ENCODE results near the gene DLG2. TPM values are rescaled to one million over a fixed set of nuclear protein-coding genes. Genes with fewer than 3 reads are reported as not detected.

Gene DLG2
- total RNA-seq, 1 donor from 2014 or later = 174 TPM

DNA sequence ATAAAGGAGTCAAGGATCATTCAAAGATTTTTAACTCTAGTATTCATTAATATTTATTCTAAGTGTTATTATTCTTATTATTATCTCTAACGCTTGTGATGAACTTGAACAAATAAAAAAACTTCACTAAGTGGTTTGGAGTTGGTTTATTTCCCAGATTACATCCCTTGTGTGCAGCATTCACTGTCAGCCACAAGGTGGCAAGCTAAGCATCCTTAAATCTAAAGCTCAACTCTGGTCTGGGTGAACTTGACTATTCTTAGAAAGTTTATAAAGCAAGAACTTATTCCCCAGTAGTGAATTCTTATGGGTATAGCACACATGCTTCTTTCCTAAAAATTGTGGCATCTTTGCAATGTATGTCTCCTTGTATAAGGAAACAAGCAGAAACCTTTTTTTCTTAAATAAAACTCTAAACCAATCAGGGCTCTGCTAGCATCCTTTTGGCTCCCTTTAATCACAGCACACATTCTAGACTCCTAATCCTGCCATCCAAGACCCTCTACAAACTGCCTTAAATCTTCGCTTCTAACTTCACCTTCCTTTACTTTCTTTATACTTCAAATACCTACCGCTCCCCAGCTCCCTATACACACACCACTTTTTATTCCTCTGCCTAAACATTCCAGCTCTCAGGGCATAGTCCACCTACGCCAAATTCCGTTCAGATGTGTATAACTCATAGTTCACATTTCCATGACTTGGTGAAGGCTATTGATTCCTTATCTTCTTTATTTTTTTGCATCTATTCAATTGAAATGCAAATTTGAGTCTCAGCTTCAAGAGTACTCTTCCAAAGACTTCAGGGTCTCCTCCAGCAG lies 1068.8 kb downstream of the DLG2 start:
- FAIRE-seq = peak; percentile 87
- DNase-seq (ENCODE audit: low spot score in 2 of 2) = peak in 1 of 2 donors; percentile 24

DNA sequence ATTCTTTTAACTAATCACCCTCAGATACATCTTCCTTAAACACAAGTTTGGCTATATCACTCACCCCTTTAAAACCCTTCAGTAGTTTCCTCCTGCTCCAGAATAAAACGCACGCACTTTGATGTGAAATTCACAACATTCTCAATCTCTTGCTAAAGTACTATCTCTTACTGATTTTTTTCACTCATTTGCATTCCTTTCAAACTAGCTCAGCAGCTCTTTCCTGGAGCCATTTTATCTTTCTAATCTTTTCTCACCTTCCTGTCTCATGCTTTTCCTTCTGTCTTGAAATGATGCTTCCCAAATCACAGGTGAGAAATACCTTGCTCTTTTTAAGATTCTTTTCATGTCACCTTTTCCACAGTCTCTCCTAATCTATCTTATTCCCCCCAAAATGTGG lies 1074.4 kb downstream of the DLG2 start:
- DNase-seq (ENCODE audit: low spot score in 2 of 2) = no peak
- no peak for FAIRE-seq

DNA sequence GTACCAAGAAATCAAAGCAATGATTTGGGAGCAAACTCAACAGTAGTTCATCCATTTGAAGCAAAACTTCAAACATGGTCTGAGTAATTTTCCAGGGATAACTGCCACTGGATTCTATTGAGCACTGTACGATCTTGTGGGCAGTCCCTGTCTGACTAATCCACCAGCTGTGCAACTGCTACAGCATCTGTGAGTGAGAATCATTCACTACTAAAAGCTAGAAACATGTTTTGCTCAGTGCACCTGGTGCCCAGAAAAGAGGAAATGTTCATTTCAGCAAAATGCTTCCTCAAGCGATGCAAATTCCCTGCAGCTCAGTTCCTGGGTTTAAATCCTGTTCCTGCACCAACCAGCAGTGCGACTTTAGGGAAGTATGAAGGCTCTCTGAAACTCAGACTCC lies 1077.9 kb downstream of the DLG2 start:
- FAIRE-seq (no peak), DNase-seq (ENCODE audit: low spot score in 2 of 2) (no peak)

DNA sequence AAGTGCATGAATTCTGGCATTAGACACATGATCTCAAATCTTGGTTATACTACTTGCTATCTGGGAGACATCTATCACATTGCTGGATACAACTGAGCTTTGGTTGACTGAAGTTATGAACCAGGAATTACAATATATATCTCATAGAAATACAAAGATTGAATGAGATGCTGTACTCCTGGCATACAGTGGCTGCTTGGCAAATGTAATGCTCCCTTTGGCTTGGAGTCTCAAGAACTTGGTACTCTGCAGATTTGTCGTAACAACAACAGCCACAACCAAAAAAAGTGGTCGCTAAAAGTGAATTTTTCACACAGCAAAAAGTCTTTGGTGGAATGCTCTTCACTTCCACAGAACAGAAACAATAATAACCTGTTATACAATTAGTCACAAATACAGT lies 1082.6 kb downstream of the DLG2 start:
- FAIRE-seq (no peak), DNase-seq (ENCODE audit: low spot score in 2 of 2) (no peak)

DNA sequence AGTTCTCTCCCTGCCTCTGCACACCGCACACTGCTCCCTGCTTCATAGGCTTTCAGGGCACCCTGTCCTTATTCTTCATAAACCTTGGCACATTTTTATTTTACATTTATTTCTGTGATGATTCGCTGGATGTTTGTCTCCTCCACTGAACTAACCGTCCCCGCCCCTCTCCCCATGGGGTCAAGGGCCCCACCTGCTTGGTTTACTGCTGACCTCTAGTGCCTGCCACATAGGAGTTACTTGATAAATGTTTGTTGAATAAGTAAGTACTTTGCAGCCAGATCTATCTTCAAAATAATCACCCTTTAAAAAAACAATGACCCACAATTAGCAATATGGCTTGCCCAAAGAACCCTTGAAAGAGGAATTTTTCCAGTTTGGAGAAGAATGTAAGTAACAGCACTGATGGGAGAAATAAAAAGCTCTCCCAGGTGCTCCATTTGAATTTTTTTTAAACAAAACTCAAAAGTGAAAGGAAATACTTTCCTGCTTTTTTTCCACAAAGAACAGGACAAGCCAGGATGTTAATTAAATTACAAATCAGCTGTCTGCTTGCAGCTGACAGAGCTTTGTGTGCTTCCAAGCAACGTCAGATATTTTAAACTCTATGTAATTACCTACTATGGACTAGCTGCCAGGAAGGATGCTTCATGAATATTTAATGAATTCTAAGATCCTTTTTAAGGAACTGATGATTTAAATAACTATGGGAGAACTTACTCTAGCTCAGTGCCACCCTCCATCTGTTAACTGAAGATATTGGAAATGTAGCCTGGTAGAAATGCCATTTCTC lies 1083.6 kb downstream of the DLG2 start:
- FAIRE-seq (no peak), DNase-seq (ENCODE audit: low spot score in 2 of 2) (no peak)

DNA sequence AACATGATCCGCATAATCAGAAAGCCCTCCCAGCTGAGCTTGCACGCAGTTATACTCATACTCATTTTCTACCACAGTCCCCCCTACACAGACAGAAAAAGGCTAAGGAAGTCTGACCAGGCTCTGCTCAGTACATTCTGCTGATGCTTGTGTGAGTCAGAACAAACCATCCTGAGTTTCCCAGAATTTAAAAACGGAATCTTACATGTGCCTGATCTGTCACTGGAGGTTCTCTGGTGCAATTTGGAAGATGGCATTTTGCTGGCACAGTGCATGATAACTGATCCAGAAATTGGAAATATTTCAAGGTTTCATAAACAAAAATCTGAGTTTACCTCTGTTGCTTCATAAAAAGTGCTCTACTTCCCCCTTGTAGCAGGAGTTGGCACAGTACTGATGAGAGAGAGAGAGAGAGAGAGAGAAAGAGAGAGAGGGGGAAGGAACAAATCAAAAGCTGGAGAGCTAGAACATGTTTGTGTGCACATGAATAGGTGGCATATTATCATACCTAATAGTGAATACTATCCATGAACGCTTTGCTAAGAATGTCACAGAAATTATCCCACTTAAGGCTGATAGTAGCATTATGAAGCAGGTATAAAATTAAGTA lies 1085.3 kb downstream of the DLG2 start:
- FAIRE-seq (no peak), DNase-seq (ENCODE audit: low spot score in 2 of 2) (no peak)

DNA sequence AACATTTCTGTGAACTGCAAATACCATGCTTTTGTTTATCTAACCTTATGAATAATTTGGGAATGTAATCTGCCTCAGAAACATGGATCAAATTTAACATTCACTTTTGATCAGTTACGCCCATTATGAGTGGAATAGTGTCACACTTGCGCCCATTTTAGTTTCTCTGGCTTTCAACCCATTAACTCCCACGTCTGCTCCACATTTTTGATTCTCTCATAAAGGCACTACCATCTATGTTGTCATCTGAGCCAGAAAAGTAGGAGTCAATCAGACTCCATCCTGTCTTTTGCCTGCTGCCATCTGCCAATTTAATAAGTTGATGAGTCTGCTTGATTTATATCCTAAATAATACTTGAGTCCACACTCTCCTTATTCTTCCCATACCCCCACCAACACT lies 1090.7 kb downstream of the DLG2 start:
- FAIRE-seq (no peak), DNase-seq (ENCODE audit: low spot score in 2 of 2) (no peak)

DNA sequence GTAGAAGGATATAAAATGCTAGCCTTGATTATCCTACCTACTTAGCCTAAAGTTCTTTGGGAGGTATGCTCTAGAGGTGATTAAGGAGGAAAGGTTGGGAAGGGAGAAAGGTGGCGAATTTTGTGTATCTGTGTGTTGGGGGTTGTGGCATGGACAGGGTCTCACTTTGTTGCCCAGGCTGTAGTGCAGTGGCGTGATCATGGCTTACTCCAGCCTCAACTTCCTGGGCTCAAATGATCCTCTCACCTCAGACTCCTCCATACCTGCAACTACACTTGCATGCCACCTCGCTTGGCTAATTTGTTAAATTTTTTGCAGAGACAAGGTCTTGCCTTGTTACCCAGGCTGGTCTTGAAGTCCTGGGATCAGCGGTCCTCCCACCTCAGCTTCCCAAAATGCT lies 1094.8 kb downstream of the DLG2 start:
- FAIRE-seq (no peak), DNase-seq (ENCODE audit: low spot score in 2 of 2) (no peak)

DNA sequence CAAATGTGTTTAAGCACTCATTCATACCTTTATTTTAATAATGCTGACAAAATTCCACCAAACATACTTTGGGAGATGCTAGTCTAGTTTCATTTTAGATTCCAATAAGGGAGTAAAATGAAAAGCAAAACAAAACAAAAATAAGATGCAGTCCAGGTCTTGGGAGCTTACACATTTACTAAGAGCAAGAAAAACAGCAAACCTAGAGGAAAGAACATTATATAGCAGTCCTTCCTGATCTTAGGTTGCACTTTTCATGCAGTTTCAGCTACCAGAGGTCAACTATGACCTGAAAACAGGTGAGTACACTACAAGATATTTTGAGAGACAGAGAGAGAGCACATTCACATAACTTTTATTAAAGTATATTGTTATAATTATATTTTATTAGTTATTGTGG lies 1100.9 kb downstream of the DLG2 start:
- no peak for FAIRE-seq
- DNase-seq (ENCODE audit: low spot score in 2 of 2) = no peak

DNA sequence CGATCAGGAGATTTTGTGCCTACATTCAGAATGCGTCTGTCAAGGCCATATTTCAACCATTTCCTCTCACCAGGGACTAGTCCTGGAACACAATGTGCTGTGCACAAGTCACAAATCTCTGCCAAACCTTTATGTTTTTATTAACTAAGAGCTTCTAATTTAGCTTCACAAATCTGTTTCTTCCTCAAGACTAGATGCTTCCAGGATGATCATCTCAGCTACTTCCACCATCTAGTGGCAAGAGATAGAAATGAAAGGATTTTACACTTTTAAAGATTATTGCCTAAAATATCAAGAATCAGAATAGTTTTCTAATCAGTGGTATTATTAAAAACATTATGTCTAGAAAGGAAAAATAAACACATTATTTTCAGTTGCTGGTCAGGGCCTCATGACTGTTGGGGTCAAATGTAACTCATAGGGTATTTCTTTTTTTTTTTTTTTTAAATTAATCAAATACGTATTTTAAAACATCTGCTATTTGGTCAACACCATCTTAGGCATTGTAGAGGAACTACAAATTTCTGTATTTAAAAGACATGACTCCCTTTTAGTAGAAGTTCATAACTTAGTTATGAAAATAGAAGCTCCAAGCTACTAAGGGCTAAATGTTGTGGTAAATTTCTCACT lies 1102.6 kb downstream of the DLG2 start:
- FAIRE-seq (peak; percentile 86), DNase-seq (ENCODE audit: low spot score in 2 of 2) (peak; percentile 16 to 35)

DNA sequence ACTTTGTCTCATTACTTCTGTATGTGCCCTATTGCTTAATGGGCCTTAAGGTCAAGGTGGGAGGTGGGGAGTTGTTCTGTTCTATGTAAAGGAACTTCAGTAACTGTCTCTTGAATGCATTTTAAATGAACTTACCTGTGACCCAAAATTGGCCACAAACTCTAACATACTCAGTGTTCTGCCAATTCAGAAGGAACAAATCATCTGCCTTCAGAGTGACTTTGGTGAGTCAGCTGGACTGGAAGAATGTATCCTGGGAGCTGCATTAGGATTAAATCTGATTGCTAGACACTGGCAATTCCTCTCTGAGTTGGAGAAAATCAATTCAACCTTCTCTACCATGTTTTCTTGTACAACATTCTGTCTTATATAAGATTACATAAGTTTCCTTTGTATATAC lies 1104.8 kb downstream of the DLG2 start:
- FAIRE-seq (no peak), DNase-seq (ENCODE audit: low spot score in 2 of 2) (no peak)

DNA sequence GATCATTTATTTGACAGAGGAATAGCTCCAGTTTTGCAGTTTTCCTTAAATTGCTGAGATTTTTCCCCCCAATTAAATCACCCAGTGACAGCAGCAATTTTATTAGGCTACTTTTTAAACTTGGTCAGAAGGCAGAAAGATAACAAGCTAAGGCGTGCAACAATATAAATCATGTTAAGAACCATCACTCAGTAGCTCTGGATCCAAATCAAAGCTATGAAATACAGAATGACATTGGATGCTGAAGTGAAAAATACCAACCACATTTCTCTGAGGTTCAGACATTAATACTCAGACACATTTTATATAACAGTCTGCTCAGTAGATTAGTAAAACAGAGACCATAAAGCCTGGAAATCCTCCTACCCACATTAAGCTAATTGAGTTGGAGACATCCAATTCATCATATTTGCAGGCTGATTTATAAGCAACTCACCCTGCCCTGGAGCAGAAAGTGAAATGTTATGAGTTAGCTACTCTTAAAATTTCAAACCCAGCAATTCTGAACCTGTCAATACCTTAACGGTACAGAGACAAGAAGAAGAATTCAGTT lies 1108.4 kb downstream of the DLG2 start:
- FAIRE-seq (no peak), DNase-seq (ENCODE audit: low spot score in 2 of 2) (no peak)

DNA sequence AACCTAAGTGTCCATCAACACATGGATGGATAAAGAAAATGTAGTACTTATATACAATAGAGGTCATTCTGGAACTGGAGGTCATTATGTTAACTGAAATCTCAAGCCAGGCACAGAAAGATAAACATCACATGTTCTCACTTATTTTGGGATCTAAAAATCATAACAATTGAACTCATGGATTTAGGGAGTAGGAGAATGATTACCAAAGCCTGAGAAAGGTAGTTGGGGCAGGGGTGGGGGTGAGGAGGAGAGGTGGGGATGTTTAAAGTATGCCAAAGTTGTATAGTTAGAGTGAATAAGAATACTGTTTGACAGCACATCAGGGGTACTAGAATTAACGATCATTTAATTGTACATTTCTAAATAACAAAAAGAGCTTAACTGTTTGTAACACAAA lies 1112.7 kb downstream of the DLG2 start:
- FAIRE-seq = no peak
- no peak for DNase-seq (ENCODE audit: low spot score in 2 of 2)

DNA sequence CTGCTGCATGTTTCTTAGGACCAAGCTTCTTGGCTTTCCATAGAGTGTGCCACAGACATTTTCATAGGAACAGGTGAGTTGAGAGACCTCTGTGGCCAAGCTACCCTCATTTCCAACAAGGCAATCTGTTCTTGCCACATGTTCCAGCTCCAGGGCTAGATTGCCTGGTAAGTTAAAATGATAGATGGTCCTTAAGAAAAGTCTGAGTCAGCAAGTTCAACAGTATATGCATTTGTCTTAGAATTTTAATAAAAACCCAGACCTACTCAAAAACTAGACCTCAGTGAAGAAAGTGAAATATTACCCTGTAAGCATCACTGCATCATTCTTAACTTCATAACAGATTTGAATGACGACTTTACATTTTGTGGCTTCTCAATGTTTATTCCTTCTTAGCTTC lies 1123.6 kb downstream of the DLG2 start:
- FAIRE-seq (no peak), DNase-seq (ENCODE audit: low spot score in 2 of 2) (no peak)

DNA sequence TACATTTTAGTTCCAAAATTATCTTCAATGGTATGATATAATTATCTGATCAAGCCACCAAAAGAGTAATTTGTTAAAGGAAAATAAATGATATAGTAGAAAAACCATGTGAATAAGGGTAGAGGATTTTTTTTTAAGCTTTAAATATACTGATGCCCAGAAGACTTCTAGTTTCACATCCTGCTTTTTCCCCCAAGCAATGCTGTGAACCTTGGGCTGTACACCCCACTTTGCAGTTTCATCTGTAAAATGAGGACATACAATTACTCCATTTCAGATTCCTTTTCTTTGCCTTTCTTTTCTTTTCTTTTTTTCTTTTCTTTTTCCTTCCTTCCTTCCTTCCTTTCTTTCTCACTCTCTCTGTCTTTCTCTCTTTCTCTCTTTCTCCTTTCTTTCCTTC lies 1125.4 kb downstream of the DLG2 start:
- no peak for FAIRE-seq
- no peak for DNase-seq (ENCODE audit: low spot score in 2 of 2)

DNA sequence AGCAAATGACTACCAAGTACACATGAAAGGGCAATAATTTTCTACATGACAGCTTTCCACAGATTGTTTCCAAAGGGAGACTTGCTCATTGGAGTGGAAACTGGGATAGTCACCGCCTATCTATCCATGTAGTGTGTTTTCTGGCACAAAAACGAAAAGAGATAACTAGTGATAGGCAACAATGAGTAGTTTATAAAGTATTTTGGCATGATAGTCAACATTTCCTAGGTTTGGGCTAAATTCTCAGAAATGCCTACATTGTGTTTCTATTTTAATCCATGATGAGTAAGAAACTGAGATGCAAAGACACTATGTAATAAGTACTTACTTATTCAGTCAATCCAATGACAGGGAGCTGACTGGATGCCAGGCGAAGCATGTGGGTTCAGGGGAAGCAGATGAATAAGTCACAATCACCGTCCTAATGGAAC lies 1129.1 kb downstream of the DLG2 start:
- no peak for FAIRE-seq
- peak in 1 of 2 donors; percentile 5 for DNase-seq (ENCODE audit: low spot score in 2 of 2)

DNA sequence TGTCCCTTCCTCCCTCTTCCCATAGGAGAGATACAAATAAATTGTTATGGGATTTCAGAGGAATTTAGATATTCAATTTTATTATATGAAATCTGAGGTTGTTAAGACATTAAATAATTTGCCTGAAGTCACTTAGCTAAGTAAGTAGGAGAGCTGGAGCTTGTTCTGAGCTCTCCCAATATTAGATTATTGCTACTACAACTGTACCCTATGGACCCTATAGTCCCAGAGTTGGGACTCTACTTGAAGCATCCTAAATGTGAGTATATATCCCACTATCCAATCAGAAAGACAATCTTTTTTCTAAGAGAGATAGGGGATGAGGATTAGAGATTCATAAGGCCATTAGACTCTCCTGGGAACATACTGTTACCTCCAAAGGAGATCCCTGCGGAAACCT lies 1130.0 kb downstream of the DLG2 start:
- FAIRE-seq = no peak
- DNase-seq (ENCODE audit: low spot score in 2 of 2) = no peak

DNA sequence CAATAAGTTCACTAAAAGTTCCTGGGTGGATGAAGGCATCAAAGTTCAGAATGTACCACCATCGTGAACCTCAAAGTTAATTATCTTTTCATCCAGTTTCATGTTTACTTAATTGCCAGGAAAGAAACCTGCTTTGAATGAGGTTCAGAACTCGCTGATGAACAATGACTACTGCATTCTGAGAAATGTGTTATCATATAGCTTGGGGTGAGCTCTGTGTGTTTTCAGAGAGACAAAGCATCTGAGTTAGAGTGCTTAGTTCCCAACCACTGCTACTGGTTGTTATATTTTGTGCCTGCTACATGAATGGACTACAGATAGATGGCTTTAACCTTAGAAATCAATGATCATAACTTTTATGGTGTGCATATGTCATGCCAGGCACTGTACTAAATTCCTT lies 1131.0 kb downstream of the DLG2 start:
- DNase-seq (ENCODE audit: low spot score in 2 of 2) (no peak), FAIRE-seq (no peak)

DNA sequence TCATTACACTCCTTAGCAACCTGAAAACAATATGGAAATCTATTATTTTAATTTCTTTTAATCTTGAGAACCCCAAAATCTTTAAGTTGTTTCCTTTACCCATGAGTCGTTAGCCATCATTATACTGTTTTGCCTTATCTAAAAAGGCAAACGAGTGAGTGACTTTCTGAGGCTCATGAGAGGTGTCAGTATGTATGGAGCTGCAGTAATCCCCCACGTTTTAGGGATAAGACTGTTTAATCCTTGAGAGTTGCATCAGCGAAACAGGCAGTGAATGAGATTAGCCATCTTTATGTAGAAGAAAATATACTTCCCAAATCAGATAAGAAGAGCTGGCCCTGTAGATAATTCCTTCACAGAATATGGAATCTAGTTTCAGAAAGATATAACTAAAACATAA lies 1147.0 kb downstream of the DLG2 start:
- FAIRE-seq (no peak), DNase-seq (ENCODE audit: low spot score in 2 of 2) (no peak)

DNA sequence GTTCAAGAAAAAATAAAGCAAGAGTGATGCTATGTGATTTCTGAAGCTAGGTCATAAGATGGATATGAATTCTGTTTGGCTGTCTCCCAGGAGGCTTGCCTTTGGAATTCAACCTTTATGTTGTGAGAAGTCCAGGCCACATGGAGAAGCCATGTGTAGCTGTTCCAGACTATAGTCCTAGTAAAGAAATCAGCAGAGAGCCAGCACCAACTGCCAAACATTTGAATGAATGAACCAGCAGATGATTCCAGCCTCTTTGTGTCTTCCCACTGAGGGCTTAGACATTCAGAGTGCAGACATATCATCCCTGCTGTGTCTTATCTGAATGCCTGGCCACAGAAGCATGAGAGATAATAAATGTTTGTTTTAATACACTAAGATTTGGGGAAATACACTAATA lies 1150.6 kb downstream of the DLG2 start:
- DNase-seq (ENCODE audit: low spot score in 2 of 2) (no peak), FAIRE-seq (no peak)

DNA sequence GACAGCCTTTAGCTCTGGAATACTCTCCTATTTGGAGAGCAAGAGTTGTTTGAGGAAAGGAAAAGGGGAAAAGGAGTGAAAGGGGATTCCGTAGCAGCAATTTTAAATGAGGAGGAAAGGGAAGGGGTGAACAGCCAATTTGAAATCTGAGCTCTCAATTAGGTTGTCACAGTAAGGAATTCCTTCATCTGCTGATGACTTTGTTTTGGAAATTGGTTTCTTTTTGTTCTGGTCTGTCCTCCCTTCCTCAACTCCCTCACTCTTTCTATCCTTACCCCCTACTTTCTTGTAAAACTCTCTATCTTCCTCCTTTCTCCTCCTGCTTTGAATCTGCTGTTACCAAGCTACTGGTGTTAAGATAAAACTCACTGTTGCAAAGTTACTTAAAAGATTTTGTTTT lies 1155.6 kb downstream of the DLG2 start:
- DNase-seq (ENCODE audit: low spot score in 2 of 2) (no peak), FAIRE-seq (no peak)
